GM12892 (cell line): Measurements from ENCODE around the gene BRINP2.
"Not testable (repeated sequence)": the region's sequence is repeated elsewhere in the genome, so short reads cannot be mapped to it uniquely, and the experiment has no call there.

Experiments used
- DNase-seq: peaks from one replicate; pipeline ENCODE4 v3.0.0; 2011; ENCODE audit not compliant: insufficient read length
- FAIRE-seq: peaks from 2 replicates; lab custom pipeline; 2011; peaks lifted over from hg19 to GRCh38; lab: Jason Lieb, UNC
- POLR2A ChIP-seq: IDR thresholded peaks from 2 replicates; pipeline ENCODE4 v1.6.1; 2011; ENCODE audit warnings: low read depth, low read length, control low read depth
- POLR2AphosphoS5 ChIP-seq: IDR thresholded peaks from 2 replicates; pipeline ENCODE4 v1.6.1; 2011; ENCODE audit warnings: low read depth, low read length, control low read depth
- TAF1 ChIP-seq: IDR thresholded peaks from 2 replicates; pipeline ENCODE4 v1.6.1; 2011; ENCODE audit warnings: low read depth, mild to moderate bottlenecking, control low read depth, low read length, borderline replicate concordance

Gene BRINP2

DNA sequence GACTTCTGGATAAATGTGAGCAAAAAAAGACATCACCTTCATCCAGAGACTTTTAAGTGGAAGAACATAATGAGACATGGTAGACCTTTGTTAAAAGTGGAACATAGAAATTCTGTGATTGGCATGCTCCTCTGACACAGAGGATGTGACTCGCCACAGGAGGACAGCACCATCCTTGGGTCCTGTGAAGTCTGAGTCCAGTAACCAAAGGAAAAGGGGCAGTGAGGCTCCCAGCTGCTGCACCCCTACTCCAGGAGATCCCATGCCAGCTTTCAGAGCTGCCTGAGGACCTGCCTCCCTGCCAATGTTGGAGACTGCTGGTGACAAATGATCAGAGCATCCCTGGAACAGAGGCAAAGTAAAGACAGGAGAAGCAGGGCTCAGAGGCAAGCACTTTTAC is 136.2 kb downstream of the BRINP2 start:
- no peak for TF ChIP-seq POLR2A
- no peak for TF ChIP-seq POLR2AphosphoS5
- no peak for TF ChIP-seq TAF1
- FAIRE-seq = no peak
- DNase-seq = no peak

DNA sequence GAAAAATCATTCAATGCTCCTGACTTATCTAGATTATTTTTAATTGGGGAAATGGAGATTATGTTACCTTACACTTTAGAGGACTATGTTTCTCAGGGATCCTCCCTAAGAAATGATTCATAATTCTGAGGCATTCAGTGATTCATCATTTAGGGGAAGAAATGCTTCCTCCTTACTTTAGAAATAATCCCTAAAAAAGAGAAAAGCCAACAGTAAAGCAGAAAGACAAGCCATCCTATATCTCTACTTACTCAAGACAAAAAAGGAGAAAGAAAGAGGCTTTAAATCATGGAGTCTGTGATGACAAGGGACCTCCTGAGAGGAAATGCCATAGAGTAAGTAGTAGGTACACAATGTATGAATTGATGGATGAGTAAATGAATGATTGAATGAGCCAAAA is 137.0 kb downstream of the BRINP2 start:
- TF ChIP-seq TAF1 (no peak), POLR2AphosphoS5 (no peak), POLR2A (no peak)
- DNase-seq = no peak
- FAIRE-seq = no peak

DNA sequence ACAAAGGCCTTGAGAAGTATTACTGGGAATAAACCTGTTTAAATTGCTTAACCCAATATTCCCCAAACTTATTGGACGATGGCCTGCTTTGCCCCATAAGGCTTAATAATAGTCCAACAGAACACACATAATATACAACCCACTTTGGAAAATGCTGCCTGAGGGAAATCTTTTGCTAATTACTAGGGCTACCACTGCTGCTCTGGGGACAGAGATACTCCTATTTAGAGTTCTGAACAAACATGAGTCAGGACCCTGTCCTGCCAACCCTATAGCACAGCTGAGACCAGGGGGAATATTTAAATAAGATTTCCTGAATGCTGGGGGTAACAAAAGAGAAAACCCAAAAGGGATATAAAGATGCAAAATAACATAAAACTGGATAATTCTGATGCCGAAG is 139.1 kb downstream of the BRINP2 start:
- DNase-seq (no peak), FAIRE-seq (no peak)
- TF ChIP-seq POLR2AphosphoS5 (no peak), TAF1 (no peak), POLR2A (no peak)

DNA sequence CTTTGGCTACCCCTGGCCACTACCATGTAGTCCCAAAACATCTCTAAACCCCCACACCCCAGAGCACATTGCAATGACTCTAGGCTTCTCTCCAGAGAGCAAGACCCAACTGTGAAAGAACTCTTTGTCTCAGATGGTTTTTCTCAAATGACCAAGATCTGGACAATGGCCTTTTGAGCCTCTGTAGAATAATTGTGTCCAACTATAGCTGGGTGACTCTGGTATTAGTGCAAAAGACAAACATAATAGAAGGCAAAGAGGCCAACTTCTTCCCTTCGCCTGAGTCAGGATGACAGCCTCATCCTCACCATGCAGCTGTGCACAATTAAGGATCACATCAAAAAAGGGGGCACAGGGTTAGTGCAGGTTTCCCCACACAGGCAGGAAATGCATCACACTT is 139.6 kb downstream of the BRINP2 start:
- DNase-seq (no peak), FAIRE-seq (no peak)
- no peak for TF ChIP-seq TAF1
- TF ChIP-seq POLR2AphosphoS5 = no peak
- TF ChIP-seq POLR2A = no peak

DNA sequence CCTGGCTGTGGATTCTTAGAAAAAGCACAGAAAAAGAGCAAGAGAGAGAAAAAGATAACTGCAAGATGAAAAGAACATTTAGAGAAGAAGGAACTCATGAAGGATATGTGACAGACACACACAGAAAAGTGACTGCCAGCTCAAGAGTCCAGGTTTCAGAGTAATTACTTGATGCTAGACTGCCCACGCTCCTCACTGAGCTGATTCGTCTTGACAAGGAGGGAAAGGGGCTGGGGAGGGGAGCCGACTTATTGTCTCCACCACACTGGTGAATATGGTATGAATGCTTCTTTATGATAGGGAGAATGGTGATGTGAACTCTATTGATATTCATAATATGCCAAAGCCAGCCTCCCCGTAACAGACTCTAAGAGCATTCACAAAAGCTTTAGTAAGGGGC is 140.4 kb downstream of the BRINP2 start:
- DNase-seq (no peak), FAIRE-seq (no peak)
- no peak for TF ChIP-seq POLR2AphosphoS5
- no peak for TF ChIP-seq POLR2A
- no peak for TF ChIP-seq TAF1

DNA sequence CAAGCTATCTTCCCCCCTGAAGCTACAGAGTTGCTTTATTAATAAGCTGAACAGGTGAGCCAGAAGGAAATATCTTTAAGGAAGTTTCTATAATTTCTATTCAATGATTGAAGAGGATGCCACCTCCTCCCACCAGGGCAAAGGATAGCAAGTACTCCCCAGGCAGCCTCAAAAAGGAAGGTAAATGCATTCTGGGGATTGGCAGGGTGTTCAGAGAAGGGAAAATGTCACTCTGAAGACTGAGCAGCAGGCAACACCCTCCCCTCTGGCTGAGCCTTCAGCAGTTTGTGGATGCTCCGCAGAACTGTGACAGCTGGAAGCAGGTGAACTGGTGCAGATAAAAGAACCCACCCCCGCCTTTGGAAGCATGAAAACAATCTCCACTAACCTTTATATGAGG is 140.8 kb downstream of the BRINP2 start:
- DNase-seq (no peak), FAIRE-seq (no peak)
- TF ChIP-seq TAF1 (no peak), POLR2AphosphoS5 (no peak), POLR2A (no peak)

DNA sequence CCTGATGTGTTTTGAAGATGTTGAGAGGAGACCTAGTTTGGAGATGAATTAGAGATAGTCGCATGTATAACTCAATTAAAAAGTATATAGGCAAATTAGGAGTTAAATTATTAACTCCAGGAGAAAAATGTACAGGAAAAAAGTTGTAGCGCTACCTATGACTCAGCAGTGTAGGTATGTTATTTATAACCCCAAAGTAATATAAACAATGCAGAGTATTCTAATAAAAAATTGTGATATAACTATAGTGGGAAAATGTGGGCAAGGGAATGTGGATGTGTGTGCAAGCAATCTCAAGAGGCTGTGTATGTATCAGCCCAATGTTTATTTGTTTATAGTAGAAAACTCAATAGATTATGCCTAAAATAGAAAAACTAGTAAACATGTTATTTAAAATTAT is 144.5 kb downstream of the BRINP2 start:
- no peak for FAIRE-seq
- DNase-seq = no peak
- TF ChIP-seq POLR2AphosphoS5 (no peak), TAF1 (no peak), POLR2A (no peak)

DNA sequence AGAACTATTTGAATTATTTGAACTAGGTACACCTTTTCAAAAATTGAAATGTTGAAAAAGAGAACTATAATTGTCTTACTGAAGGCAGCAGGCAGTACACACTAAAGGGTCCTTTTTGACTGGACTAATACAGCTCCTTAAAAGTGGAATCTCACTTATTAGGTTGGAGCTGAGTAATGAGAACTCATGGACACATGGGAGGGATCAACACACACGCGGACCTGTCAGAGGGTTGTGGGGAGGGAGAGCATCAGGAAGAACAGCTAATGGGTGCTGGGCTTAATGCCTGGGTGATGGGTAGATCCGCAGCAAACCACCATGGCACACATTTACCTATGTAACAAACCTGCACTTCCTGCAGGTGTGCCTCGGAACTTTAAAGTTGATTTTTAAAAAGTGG is 145.0 kb downstream of the BRINP2 start:
- no peak for FAIRE-seq
- TF ChIP-seq POLR2A (no peak), POLR2AphosphoS5 (no peak), TAF1 (no peak)

DNA sequence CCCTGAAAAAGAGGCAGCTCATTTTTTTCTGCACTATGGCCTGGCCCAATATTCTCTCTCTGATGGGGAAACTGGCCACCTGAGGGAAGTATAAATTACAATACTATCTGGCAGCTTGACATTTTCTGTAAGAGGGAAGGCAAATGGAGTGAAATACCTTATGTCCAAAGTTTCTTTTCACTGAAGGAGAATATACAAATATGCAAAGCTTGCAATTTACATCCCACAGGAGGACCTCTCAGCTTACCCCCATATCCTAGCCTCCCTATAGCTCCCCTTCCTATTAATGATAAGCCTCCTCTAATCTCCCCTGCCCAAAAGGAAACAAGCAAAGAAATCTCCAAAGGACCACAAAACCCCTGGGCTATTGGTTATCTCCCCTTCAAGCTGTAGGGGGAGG is 150.7 kb downstream of the BRINP2 start:
- DNase-seq, FAIRE-seq: not testable (repeated sequence)

More for the DNA sequence above, 145.0 kb downstream of the BRINP2 start:
- no peak for DNase-seq

DNA sequence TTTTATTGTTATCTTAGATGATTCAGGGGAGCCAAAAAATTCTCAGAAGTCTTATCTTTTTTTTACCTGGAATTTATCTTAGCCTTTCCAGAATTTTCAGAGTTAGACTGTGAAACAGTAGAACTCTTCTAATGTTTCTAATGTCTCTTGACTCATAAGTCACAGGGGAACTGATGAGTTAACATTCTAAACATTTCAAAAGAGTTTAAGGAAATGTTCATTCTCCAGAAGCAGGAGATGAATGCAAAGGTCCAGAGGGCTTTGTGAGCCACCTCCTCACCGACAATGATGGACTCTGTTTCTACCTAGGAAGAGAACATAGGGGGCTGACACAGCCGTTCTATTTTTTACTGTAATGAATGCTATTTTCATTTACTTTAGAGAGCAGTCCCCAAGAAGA is 157.5 kb downstream of the BRINP2 start:
- DNase-seq (no peak), FAIRE-seq (no peak)
- no peak for TF ChIP-seq POLR2A
- TF ChIP-seq POLR2AphosphoS5 = no peak
- TF ChIP-seq TAF1 = no peak

DNA sequence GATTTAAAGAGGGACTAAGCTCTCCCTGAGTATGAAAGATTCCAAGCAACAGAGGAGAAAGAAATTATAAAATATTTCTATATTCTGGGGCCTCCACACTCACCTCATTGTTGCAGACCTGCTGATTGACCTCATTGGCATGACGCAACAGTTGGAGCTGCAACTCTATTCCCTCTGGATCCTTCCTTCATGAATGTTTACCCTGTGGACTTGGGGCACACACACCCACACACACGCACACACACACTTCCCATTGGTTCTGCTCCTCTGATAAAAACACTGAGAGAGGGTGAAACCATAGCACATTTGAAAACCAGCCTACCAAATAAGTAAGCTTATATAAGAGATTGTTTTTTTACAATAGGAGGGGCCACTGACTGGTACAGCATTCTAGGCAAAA is 159.1 kb downstream of the BRINP2 start:
- no peak for FAIRE-seq
- TF ChIP-seq TAF1 (no peak), POLR2A (no peak), POLR2AphosphoS5 (no peak)
- DNase-seq = no peak
